Uterus (tissue), 4 donors: ENCODE results near the gene TMEM94. TPM values are rescaled to one million over a fixed set of nuclear protein-coding genes. Genes with fewer than 3 reads are reported as not detected.
"Not testable (repeated sequence)": the region's sequence is repeated elsewhere in the genome, so short reads cannot be mapped to it uniquely, and the experiment has no call there.

Experiments used
- DNase-seq, 2 donors: peaks; one replicate each; pipeline ENCODE4 v3.0.0-alpha.2; 2019 to 2020
- H3K27ac ChIP-seq, 2 donors: fragments of 200-600 bp; sonication (generic); 1 replicate in 1 of 2; 2 replicates in 1 of 2; pipeline ENCODE4 v1.5.1; 2016 to 2018
- H3K27me3 ChIP-seq, 2 donors: fragments of 200-600 bp; sonication (generic); one replicate each; pipeline ENCODE4 v1.5.1; 2018 to 2019; ENCODE audit warnings: control low read depth in 1 of 2
- H3K36me3 ChIP-seq, 2 donors: fragments of 200-600 bp; sonication (generic); one replicate each; pipeline ENCODE4 v1.5.1; 2019; ENCODE audit warnings: control low read depth in 1 of 2
- H3K4me1 ChIP-seq, 2 donors: fragments of 200-600 bp; sonication (generic); one replicate each; pipeline ENCODE4 v1.5.1; 2018 to 2019; ENCODE audit warnings: control low read depth in 1 of 2
- H3K4me3 ChIP-seq, 2 donors: fragments of 200-600 bp; sonication (generic); 1 replicate in 1 of 2; 2 replicates in 1 of 2; pipeline ENCODE4 v1.5.1; 2018 to 2019; ENCODE audit warnings: mild to moderate bottlenecking in 1 of 2
- H3K9me3 ChIP-seq, 2 donors: fragments of 200-600 bp; sonication (generic); one replicate each; pipeline ENCODE4 v1.5.1; 2019; ENCODE audit warnings: control low read depth in 1 of 2
- POLR2A ChIP-seq, 2 donors: fragments of 450-650 bp; IDR thresholded peaks; one replicate each; pipeline ENCODE4 v1.6.1; 2016; ENCODE audit warnings: antibody characterized with exemption in 2 of 2, mild to moderate bottlenecking in 1 of 2, moderate library complexity in 1 of 2
- intact Hi-C: fragments of 100-400 bp; cut with DNase I; formaldehyde crosslinking; loops from one replicate; pipeline ENCODE4 v1.15.1; 2023; ENCODE audit warnings: low total_unique reads
- total RNA-seq, 4 donors: library from RNA; depleted of rRNA in 3 of 4; stranded (reverse); fragments of >200 nt in 3 of 4; gene quantifications; one replicate each; pipeline versions ENCODE4 v1.1.0 to v1.2.4, GENCODE V29; 2014 to 2023
- TF ChIP-seq, protein P1 (sequence below), 4 experiments: fragments of 200-600 bp in 2 of 4; fragments of 450-650 bp in 2 of 4; sonication (generic) in 2 of 4; IDR thresholded peaks; one replicate each; pipeline ENCODE4 v1.5.1; 2016 to 2019; ENCODE audit warnings: antibody characterized with exemption in 4 of 4, mild to moderate bottlenecking in 2 of 4, moderate library complexity in 1 of 4
- donor health status: DM: yes; HTN: yes; CAD: no.

Gene TMEM94
- total RNA-seq, 4 donors from 2014 or later = 3.8 to 91.2 (median 26.0) TPM

DNA sequence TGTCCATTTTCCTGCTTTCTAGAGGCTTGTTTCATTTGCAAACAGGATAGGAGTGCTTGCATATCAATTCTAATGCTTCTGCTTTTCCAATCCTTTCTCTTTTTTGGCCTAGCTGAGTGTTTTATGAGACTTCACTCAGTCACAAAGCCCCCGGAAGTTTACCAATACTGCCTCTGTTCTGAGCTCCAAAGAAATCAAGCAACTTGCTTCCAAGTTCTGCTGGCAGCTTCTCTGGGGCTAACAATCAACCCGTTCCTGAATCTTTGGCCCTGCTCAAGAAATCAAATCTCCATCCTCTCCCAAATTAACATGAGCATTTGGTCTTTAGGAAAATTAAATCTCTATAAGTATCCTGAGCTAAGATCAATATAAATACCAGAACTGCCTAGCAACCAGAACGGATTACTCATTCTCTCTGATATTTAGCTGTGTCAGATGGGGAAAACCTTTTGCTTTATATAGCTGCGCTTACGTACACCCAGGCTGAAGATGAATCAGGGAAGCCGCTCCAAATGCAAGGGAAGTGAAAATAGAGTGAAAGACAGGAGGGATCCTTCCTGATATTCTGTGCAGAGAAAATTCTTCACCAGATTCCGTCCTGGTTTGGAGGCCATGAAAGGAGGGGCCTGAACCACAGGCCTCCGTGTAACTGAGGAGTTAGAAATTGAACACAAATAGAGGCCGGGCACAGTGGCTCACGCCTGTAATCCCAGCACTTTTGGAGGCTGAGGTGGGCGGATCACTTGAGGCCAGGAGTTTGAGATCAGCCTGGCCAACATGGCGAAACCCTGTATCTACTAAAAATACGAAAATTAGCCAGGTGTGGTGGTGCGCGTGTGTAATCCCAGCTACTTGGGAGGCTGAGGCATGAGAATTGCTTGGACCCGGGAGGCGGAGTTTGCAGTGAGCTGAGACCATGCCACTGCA, 27.6 kb upstream of the TMEM94 start:
- no peak for TF ChIP-seq POLR2A (IDR thresholded peaks at IDR 0.05)
- TF ChIP-seq, protein P1, sequence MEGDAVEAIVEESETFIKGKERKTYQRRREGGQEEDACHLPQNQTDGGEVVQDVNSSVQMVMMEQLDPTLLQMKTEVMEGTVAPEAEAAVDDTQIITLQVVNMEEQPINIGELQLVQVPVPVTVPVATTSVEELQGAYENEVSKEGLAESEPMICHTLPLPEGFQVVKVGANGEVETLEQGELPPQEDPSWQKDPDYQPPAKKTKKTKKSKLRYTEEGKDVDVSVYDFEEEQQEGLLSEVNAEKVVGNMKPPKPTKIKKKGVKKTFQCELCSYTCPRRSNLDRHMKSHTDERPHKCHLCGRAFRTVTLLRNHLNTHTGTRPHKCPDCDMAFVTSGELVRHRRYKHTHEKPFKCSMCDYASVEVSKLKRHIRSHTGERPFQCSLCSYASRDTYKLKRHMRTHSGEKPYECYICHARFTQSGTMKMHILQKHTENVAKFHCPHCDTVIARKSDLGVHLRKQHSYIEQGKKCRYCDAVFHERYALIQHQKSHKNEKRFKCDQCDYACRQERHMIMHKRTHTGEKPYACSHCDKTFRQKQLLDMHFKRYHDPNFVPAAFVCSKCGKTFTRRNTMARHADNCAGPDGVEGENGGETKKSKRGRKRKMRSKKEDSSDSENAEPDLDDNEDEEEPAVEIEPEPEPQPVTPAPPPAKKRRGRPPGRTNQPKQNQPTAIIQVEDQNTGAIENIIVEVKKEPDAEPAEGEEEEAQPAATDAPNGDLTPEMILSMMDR (IDR thresholded peaks at IDR 0.05) = no peak

DNA sequence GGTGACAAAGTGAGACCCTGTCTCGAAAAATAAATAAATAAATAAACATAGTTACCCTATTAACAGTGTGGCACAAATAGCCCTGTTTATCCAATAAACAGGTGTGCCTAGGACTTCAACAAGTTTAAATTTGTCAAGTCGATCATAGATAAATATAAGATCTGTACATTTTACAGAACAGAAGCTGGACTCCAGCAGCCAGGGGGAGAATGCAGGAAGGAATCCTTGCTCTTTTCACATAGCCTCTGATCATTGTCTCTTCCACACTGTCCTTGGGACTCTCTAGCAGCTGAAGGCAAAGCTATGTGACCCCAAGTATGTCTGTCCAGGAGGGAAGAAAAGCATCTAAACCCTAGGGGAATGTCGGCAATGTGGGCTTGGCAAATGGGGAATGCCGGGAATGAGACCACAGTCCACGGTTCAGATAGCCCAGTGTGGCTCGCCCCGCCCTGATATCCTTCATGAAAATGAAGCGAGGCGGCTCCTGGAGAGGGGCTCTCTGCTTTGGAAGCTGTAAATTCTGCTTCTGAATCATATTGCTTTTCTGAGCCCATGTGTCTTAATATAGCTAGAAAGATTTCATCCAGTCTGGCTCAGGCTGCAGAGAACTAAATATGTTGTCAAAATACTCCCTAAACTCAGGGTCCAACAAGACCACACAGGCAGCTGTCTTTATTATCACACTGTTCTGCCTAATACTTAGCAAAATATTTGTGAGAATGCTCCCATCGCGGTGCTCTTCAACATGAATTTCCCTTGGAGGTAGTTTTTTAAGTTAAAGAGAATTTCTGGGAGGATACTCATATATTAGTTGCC, 26.1 kb upstream of the TMEM94 start:
- no peak for TF ChIP-seq POLR2A (IDR thresholded peaks at IDR 0.05)
- TF ChIP-seq, protein P1 (IDR thresholded peaks at IDR 0.05) = no peak
- peak overlapping the region in 1 of 2 donors; percentile 21 for H3K27ac ChIP-seq
- intact Hi-C loops = no loop called here

More for the DNA sequence above, 27.6 kb upstream of the TMEM94 start:
- peak overlapping the region; percentile 3 to 54 for H3K27ac ChIP-seq
- no peaks in the 10 kb centered on the region for H3K9me3 ChIP-seq
- no peak overlapping the region for H3K4me3 ChIP-seq
- DNase-seq = peak in 1 of 2 donors; percentile 24
- no peaks in the 10 kb centered on the region for H3K4me1 ChIP-seq
- no peaks in the 10 kb centered on the region for H3K27me3 ChIP-seq
- intact Hi-C loops = loop anchor here (5.0 kb wide), 2 partner anchors 88 to 163 kb away; partner anchors contain the start of genes CASKIN2 and TSEN54
- H3K36me3 ChIP-seq = no peaks in the 10 kb centered on the region

DNA sequence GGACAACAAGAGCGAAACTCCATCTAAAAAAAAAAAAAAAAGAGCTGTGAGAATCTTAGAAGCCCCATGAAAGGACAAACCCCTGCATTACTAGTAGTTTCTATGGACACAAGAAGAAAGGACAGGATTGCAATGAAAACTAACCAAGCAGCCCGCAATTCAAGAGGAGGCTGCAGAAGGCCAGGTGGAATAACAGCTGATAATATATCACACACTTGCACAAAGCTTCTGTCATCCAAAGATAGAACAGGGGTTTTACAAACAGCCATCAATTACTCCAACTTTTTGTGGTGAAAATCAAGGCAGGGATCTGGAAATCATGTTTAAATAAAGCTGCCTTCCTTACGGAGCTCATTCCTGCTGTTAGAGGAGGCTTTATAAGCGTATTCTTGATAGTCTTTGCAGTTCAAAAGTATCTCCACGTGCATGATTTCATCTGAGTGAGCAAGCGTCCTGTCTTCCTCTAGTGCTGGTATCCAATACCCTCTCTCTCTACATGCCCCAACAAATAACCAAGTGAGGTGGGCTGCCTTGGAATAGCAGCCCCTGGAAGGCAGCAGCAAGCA, 23.1 kb upstream of the TMEM94 start:
- Histone ChIP-seq H3K27me3 (no peaks in the 10 kb centered on the region), H3K27ac (no peak overlapping the region), H3K4me1 (no peaks in the 10 kb centered on the region), H3K9me3 (no peaks in the 10 kb centered on the region), H3K36me3 (no peaks in the 10 kb centered on the region), H3K4me3 (no peak overlapping the region)
- DNase-seq = no peak
- intact Hi-C loops = no loop called here
- TF ChIP-seq, protein P1 (IDR thresholded peaks at IDR 0.05) = no peak
- TF ChIP-seq POLR2A (IDR thresholded peaks at IDR 0.05) = no peak

More for the DNA sequence above, 26.1 kb upstream of the TMEM94 start:
- no peaks in the 10 kb centered on the region for H3K4me1 ChIP-seq
- H3K9me3 ChIP-seq = no peaks in the 10 kb centered on the region
- H3K4me3 ChIP-seq = no peak overlapping the region
- H3K36me3 ChIP-seq = no peaks in the 10 kb centered on the region
- no peak for DNase-seq
- no peaks in the 10 kb centered on the region for H3K27me3 ChIP-seq

DNA sequence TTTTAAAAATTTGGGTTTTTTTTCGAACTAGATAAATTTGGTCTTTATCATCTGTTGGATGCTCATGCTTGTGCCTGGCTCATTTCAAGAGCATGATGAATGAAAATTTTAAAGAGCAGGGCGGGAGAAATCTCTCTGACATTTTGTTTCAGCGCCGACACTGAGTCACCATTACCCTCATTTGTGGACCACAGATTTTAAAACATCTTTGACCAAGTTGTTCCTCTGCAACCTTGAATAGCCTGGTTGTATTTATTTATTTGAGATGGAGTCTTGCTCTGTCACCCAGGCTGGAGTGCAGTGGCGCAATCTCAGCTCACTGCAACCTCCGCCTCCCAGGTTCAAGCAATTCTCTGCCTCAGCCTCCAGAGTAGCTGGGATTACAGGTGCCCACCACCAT, 22.0 kb upstream of the TMEM94 start:
- H3K4me1 ChIP-seq, intact Hi-C loops, H3K36me3 ChIP-seq, H3K9me3 ChIP-seq, H3K27me3 ChIP-seq, H3K27ac ChIP-seq, DNase-seq, H3K4me3 ChIP-seq: not testable (repeated sequence)

DNA sequence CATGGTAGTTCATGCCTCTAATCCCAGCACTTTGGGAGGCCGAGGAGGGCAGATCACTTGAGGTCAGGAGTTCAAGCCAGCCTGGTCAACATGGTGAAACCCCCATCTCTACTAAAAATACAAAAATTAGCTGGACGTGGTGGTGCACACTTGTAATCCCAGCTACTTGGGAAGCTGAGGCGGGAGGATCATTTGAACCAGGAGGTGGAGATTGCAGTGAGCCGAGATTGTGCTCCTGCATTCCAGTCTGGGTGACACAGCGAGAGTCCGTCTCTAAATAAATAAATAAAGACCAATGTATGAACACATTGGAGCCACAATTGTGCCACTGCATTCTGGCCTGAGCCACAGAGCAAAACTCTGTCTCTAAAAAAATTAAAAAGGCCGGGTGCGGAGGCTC, 19.0 kb upstream of the TMEM94 start:
- DNase-seq, H3K27ac ChIP-seq, H3K4me1 ChIP-seq, H3K36me3 ChIP-seq, H3K27me3 ChIP-seq, intact Hi-C loops, H3K9me3 ChIP-seq, H3K4me3 ChIP-seq: not testable (repeated sequence)
